NCI-H146 (cell line): ENCODE data around the gene HPN.
A peak's percentile ranks its signal among the peaks of the same experiment; 100 is the strongest.

Source experiments
- DNase-seq: peaks from one replicate; lab custom pipeline; 2025; lab: John Stamatoyannopoulos, UW

Gene HPN

DNA sequence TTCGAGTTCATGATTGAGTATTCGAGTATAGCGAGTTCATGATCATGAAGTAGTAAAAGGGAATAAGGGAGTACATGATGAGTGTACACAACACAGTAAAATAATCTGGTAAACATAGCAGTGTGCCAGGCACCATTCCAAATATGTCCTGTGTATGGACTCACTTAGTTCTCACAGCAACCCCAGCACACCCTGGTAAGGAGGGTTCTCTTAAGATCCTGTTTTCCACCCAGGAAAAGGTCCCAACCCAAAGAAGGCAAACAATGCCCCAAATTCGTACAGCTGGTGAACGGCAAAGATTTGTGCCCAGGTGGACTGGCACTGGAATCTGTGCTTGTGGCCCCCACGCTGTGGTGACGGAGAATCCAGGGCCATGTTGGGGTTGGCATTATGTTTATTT lies 21.4 kb downstream of the HPN start:
- DNase-seq, result no peak

DNA sequence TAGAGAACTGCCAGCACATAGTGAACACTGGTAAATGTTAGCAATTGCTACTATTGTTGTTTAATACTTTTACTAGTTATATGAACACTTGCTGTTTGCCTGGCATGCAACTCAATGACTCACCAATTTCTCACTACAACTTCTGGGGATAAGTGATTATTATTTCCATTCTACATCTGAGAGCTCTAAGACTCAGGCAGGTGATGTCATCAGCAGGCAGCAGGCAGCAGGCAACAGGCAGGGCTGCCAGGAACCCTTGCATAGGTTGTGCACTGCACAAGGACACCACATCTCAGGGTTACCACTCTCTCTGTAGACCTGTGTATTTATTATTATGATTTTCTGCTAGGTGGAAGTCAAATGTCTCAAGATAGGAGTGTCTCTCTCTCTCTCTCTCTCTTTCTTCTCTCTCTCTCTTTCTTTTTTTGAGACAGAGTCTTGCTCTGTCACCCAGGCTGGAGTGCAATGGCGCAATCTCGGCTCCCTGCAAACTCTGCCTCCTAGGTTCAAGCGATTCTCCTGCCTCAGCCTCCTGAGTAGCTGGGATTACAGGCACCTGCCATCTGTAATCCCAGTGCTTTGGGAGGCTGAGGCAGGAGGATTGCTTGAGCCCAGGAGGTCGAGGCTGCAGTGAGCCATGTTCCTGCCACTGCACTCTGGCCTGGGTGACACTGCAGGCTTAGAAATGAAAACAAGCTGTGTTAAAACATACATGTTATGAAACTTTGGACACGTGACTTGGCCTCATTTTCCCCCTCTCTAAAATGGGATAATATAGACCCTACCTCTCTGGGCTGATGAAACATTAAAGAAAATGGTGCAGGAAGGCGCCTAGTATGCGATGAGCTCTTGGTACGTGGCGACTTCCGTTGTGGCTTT lies 22.7 kb downstream of the HPN start:
- no peak for DNase-seq

DNA sequence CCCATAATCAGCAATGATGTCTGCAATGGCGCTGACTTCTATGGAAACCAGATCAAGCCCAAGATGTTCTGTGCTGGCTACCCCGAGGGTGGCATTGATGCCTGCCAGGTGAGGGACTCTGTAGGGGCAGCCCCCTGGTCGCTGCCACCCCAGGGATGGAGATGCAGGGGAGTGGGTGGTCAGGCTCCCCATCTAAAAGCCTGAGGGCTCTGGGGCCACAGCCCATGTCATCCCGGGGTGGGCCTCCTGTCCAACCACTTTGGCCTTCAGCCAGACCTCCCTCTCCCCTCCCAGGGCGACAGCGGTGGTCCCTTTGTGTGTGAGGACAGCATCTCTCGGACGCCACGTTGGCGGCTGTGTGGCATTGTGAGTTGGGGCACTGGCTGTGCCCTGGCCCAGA lies 24.1 kb downstream of the HPN start:
- no peak for DNase-seq

DNA sequence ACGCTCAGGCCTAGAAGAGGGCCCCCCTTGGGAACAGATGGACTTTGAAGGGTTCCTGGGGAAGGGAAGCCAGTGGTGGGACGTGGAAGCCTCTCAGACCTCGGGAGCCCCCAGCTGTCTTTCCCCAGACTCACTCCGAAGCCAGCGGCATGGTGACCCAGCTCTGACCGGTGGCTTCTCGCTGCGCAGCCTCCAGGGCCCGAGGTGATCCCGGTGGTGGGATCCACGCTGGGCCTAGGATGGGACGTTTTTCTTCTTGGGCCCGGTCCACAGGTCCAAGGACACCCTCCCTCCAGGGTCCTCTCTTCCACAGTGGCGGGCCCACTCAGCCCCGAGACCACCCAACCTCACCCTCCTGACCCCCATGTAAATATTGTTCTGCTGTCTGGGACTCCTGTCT lies 24.6 kb downstream of the HPN start:
- no peak for DNase-seq

DNA sequence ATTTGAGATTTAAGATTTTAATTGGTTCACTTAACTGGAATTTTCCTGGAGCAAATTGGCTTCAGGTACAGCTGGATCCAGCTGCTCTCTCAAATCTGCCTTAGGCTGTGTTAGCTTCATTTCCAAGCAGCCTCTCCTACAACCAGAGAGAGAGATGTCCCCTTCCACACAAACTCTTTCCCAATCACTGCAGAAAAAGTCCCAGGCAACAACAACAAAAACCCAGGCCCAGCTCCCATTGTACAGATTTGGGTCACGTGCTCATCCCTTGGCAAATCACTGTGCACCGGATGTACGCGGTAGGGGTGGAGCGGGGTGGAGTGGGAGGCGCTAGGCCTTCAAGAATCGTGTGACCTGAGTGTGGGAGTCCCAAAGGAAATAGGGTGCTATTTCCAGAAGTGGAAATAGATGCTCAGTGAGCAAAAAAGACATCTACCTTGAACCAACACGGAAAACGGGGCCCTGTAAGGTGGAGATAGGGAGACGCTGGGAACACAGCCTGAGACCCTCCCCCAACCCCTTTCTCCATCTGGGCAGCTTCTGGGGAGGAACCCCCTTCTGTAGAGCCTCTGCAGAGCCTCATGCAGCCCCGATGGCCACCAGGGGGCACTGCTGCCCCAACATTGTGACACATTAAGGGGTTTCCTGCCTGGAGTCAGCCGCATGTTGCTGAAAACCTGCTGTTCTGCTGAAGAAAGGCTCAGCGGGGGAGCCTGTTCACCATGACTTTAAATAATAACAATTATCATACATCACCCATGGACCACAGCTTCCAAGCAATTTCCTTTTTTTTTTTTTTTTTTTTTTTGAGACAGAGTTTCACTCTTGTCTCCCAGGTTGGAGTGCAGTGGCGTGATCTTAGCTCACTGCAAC lies 25.4 kb downstream of the HPN start:
- DNase-seq, result peak; percentile 95

DNA sequence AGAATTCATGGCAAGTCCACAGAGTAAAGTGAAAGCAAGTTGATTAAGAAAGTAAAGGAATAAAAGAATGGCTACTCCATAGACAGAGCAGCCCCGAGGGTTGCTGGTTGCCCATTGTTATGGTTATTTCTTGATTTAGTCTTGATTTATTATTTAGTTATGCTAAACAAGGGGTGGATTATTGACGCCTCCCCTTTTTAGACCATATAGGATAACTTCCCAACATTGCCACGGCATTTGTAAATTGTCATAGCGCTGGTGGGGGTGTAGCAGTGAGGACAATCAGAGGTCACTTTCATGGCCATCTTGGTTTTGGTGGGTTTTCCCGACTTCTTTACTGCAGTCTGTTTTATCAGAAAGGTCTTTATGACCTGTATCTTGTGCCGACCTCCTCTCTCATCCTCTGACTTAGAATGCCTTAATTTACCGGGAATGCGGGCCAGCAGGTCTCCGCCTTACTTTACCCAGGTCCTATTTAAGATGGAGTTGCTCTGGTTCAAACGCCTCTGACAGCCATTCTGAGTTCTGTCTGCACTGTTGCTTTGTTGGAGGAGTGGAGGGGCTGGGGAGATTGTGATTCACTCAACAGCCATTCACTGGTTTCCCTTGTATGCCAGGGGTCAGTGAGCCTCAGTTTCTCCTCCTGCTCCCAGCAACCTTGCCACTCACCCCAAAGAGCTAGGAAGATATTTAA lies 27.6 kb downstream of the HPN start:
- no peak for DNase-seq

DNA sequence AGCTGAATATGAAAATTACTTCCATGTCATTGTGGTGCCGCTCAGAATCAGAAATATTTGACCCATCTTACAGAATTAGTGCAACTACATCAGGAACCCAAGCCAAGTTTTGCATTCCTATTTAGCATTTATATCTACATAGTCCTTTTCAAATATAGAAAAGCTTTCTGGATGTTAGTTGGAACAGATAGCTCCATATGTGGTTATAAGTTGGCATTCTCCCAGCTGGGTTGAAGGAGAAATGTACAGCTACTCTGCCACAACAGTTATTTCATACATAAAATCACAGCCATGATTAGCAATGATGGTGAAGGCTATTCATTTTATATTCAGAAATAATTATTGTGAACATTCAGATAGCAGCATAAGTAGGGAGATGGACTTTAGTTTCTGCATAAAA lies 28.2 kb downstream of the HPN start:
- no peak for DNase-seq

DNA sequence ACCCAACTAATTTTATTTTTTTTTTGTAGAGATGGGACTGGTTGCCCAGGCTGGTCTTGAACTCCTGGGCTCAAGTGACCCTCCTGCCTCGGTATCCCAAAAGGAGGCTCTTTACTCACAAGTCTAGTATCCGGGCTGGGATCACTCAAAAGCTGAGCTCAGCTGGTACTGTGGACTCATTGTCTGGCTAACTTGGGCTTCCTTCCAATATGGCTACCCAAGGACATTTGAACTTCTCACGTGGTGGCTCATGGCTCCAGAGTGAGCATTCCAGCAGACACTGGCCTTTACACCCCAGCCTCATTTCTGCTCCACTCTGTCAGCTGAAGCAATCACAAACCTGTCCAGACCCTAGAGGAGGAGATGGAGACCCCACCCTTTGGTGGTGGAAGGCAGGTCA lies 28.9 kb downstream of the HPN start:
- DNase-seq, result no peak

DNA sequence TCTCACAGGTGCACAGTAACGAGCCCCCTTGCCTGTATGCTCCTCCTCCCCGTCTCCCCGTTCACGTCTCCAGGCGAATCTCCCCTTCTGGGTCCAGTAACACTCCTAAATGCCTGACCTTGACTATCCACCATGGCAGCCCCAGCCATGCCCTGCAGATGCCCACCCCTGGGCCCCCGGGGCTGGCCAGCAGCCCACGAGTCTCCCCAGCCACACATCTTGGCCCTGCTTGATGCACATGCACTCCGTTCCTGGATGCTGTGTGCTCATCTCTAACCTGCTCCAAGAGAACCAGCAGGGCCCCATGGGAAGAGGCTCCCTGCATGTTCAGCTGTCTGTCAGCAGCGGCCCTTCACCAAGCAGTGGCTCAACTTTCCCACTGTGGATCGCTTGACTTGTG lies 32.0 kb downstream of the HPN start:
- no peak for DNase-seq

DNA sequence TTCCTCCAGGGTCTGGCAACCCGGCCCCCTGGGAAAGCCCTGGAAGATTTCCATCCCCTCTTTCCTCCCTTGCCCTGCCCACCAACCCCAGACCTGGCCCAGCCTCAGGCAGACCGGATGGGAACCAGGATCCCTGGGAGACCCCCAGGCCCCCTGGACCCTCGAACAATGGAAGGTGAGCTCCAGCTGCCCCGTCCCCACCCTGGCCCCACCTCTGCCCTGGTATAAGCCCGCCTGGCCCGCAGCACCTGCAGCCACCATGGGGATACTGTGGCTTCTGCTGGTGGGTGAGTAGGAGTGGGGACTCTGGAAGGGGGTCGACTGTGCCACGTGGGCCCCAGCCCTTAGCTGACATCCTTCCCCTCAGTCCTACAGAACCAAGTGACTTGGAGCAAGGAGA lies 32.4 kb downstream of the HPN start:
- no peak for DNase-seq

DNA sequence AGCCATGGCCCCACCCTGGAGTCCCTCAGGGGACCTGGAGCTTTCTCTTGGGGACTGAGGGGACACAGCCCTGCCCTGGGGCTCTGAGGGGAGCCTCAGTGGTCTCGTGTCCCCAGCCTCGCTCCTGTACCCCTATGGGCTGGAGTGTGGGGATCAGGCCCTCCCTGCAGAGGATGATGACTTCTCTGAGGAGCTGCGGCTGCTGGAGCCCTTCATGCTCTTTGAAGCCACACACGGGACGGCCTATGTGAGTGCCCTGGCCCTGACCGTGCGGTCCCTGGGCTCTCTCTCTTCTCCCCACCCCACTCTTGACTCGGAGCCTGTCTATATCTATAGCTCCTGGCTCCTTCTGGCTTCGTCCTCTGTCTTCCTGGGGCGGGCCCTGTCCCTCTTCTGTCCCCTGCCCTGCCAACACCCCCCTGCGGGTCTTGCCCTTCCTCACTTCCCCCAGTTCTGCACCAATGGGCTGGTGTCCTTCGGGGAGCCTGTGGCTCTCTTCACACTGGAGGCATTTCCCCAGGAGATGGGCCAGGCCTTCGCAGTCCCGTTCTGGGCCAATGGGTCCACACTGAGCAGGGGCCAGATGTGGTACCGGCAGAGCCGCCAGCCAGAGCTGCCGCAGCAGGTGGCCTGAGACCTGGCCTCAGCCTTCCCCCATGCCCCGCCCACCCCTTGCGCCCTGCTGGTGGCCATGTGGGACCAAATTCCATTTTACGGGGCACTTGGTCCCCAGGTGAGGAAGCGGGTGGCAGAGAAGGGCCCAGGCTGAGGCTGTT lies 33.1 kb downstream of the HPN start:
- no peak for DNase-seq

DNA sequence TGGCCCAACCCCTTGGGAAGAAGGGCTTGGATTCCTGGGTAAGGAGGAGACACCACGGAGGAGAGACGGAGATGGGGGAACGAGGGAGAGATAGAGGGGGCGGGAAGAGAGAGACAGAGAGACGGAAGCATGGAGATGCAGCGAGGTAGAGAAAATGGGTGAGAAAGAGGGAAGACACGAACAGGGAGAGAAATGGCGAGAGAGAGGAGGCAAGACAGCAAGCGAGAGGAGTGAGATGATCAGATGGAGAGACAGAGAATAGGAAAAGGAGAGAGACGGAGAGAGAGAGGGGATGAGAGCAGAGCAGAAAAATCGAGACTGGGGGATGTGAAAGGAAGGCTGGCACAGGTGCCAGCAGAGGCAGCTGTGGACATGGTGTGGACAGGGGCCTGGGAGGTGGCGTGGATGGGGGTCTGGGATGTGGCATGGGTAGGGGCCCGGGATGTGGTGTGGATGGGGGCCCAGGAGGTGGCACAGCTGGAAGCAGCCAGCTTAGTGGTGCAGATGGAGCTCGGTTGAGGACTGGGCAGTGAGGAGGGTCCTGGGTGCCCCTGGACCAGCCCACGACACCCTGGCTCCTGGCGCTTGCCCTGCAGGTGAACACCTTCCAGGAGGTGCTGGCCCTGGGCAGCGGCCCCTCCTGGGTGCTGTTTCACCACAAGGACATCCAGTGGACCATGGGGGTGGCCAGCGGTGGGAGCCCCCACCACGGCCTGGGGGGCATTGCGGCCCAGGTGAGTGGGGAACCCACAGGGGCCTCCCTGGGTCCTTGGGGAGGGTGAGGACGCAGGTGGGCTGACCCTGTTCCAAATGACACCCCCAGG lies 33.9 kb downstream of the HPN start:
- DNase-seq, result no peak

DNA sequence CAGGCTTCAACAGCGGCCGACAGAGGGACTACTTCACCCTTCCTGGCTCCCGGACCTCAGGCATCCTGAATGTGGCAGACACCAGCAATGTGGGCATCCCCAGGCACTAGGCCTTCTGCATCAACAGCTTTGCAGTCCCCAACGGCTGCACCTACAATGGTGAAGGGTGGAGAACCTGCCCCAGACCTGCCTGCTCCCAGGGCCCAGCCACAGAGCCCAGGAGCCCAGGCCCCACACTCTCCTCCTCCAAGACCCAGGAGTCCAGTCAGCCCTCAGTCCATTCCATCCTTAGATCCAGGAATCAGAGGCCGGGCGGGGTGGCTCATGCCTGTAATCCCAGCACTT lies 34.5 kb downstream of the HPN start:
- DNase-seq, result no peak

DNA sequence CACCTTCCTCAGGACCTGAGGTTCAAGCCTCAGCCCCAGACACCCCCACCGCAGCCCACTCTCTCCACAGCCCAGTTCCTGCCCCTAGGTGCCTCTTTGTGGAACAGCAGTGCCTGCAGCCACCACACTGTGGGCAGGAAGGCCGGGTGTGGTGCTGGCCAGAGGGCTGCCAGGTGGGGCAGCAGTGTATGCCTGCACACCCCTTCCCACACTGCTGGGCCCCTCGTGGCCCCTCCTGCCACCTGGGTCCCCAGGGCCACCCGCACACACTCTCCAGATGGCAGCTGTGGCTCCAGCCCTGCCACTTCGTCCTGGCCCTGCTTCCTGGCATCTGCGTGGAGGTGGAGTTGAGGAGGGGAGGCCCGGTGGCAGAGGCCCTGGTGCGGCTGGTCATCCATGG lies 35.1 kb downstream of the HPN start:
- no peak for DNase-seq

DNA sequence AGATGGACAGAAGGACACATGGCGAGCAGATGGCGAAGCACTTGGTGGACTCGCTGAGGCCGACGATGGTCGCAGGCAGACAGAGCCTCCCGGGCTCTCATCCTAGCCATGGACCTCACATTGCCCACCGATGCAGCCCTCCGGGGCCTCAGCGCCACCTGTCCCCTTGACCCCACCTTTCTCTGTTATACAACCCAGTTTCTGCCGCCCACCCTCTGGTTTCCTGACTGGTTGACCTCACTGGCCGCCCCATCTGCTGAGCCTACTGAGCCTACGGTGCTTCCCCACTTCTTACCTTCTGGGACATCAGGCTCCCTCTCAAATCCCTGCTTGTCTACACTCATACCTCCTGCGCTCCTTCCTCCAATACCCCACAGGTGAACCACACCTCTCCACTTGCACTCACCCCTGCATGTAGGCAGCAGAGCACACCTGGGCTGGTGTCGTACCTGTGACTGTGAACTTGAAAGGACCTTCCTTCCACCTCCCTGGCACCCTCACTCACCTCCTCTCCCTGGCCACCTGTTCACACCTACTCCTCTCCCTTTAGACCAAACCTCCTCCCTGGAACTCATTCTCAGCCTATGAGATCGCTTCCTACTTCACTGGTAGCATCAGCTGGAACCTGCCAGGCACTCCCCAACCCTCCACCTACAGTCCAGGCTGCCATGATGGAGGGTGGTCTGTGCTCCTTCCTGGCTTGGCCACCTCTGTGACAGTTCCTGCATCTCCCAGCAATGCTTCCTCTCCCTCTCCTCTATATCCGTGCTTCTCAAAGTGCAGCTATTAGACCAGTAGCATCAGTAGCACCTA lies 36.1 kb downstream of the HPN start:
- no peak for DNase-seq

DNA sequence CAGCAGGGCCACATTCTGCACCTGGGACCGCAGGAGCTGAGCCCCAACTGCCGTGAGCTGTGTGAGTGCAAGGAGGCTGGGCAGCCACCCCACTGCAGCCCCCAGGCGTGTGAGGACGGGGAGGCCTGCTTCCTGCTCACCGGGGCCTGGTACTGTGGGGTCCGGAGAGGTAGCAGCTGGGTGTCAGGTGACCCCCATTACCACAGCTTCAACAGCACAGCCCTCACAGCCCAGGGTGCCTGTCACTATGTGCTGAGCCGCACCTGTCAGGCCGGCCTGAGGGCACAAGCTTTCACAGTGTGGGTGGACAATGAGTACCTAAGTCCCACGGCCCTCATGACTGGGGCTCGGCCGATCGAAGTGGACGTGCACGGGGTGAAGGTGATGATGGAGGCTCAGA lies 38.3 kb downstream of the HPN start:
- DNase-seq, result no peak

DNA sequence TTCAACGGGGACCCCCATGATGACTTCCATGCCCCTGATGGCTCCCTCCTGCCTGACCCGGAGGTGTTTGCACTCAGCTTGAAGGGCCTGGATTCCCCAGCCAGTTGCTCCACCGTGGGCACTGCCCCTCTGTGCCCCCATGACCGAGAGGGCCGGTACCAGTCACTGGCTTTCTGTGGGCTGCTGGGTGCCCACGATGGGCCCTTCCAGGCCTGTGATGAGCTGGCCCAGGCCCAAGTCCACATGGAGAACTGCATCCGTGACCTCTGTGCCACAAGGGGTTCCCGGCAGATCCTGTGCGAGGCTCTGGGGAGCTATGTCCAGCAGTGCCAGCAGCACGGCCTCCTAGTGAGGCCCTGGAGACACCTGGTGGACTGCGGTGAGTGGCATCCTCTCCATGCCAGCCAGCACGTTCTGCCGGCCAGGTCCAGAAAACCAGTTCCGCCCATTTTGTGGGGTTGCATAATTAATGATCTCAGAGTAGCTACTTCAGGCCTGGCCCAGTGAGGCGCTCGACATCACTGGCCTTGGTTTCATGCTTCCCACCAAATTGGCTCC lies 39.2 kb downstream of the HPN start:
- DNase-seq, result no peak

DNA sequence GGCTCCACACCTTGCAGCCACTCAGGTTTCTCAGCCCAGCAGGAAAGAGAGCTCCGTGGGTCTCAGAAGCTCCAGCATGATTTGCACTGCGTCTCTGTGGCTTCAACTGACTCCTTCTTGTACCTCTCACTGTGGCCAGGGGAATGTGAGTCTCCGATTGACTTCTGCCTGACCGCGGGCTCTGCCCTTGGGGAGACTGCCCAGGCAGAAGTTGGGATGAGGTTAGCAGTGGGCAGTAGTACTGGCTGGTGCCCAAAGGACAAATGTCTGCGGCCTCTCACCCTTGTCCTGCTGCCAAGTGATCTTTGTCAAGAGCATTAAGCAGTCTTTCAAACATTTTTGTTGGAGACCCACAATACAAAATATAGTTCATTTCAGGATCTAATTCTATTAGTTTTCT lies 39.7 kb downstream of the HPN start:
- no peak for DNase-seq

DNA sequence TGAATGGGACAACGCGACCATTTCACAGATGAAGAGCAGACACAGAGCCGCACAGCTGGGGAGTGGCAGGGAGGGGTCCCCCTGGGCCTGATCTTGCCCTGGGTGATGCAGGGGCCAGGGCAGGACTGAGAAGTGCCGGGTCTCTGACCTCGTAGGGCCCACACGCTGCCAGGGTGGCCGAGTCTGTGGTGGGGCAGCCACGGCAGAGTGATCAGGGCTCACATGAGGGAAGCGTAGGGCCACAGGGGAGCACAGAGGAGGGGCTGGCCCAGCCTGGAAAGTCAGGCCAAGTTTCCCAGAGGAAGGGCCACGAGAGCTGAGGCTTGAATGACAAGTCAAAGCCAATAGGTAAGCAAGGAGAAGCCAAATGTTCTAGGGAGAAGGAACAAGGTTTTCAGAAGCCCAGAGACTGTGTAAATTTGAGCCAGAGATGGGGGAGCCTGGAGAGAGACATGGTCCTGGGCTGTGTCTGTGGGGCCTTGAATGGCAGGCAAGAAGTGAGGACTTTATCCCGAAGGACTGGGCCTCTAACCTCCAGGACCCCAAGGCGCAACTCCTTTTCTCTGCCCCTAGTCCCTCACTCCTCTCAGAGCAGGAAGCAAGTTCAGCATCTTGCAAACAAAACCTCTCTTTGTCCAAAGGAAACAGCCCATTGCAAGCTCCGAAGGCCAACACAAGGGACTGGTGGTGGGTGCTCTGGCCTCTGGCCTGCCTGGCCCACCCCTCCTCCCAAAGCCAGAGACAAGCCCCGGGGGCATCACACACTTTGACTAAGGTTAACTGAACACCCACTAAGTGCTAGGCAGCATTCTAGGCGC lies 42.4 kb downstream of the HPN start:
- no peak for DNase-seq
